CD4-positive, CD25-positive, alpha-beta regulatory T cell (primary cell): Measurements from ENCODE around the gene PPM1F. TPM values are rescaled to one million over a fixed set of nuclear protein-coding genes. Genes with fewer than 3 reads are reported as not detected.
"Not testable (repeated sequence)": the region's sequence is repeated elsewhere in the genome, so short reads cannot be mapped to it uniquely, and the experiment has no call there.

ENCODE experiments used
- ATAC-seq, 2 donors: fragments of 150-1000 bp; cut with Tn5 transposase; one replicate each; pipeline ENCODE4 v1.10.0; 2021; ENCODE audit warnings: low read depth in 2 of 2, moderate number of reproducible peaks in 2 of 2, moderate library complexity in 1 of 2
- DNase-seq, 3 donors: peaks; one replicate each; pipeline versions ENCODE4 v3.0.0 to v3.0.0-alpha.2; 2012 to 2022; ENCODE audit warnings: mixed read lengths in 1 of 3
- H3K27ac ChIP-seq: one replicate; pipeline ENCODE4 v1.7.0; 2013; ENCODE audit warnings: mild to moderate bottlenecking, low read length; ENCODE audit not compliant: insufficient read depth, poor library complexity, severe bottlenecking
- H3K27me3 ChIP-seq: one replicate; pipeline ENCODE4 v1.7.0; 2013; ENCODE audit warnings: low read length; ENCODE audit not compliant: control insufficient read depth, insufficient read depth
- H3K36me3 ChIP-seq: one replicate; pipeline ENCODE4 v1.7.0; 2013; ENCODE audit warnings: mild to moderate bottlenecking, low read length, moderate library complexity; ENCODE audit not compliant: control insufficient read depth, insufficient read depth
- H3K4me1 ChIP-seq: 2 replicates; pipeline ENCODE4 v1.7.0; 2013; ENCODE audit warnings: mild to moderate bottlenecking, low read length; ENCODE audit not compliant: insufficient read depth, control insufficient read depth, poor library complexity, severe bottlenecking
- H3K4me3 ChIP-seq: one replicate; pipeline ENCODE4 v1.7.0; 2013; ENCODE audit warnings: low read depth, mild to moderate bottlenecking, low read length, moderate library complexity
- H3K9me3 ChIP-seq, 2 experiments: 1 replicate in 1 of 2; 2 replicates in 1 of 2; pipeline ENCODE4 v1.7.0; 2013; ENCODE audit warnings: low read length in 2 of 2, mild to moderate bottlenecking in 1 of 2, moderate library complexity in 1 of 2; ENCODE audit not compliant: control insufficient read depth in 2 of 2
- H3K27ac Mint-ChIP-seq, 3 donors: one replicate each; pipeline ENCODE4 v1.8.0; 2020 to 2022; ENCODE audit warnings: mild to moderate bottlenecking in 3 of 3, mixed read lengths in 3 of 3, moderate library complexity in 2 of 3
- H3K27me3 Mint-ChIP-seq: one replicate; pipeline ENCODE4 v1.8.0; 2022; ENCODE audit warnings: mild to moderate bottlenecking, mixed read lengths
- H3K36me3 Mint-ChIP-seq: one replicate; pipeline ENCODE4 v1.8.0; 2020; ENCODE audit warnings: mixed read lengths
- H3K4me1 Mint-ChIP-seq, 4 donors: one replicate each; pipeline ENCODE4 v1.8.0; 2020 to 2022; ENCODE audit warnings: mixed read lengths in 4 of 4, mild to moderate bottlenecking in 1 of 4
- H3K4me3 Mint-ChIP-seq, 4 donors: one replicate each; pipeline ENCODE4 v1.8.0; 2020 to 2022; ENCODE audit warnings: mild to moderate bottlenecking in 4 of 4, mixed read lengths in 4 of 4, moderate library complexity in 3 of 4
- H3K9me3 Mint-ChIP-seq, 7 donors: one replicate each; pipeline ENCODE4 v1.8.0; 2020 to 2022; ENCODE audit warnings: mixed read lengths in 7 of 7, mild to moderate bottlenecking in 3 of 7, moderate library complexity in 2 of 7
- polyA plus RNA-seq, 4 donors: library from polyadenylated mRNA; unstranded; fragments of 300-500 nt; fragmentation: Illumina TruSeq; gene quantifications; one replicate each; pipeline ENCODE4 v1.2.3, GENCODE V29; 2021
- total RNA-seq: library from RNA; stranded (reverse); gene quantifications from one replicate; pipeline ENCODE4 v1.2.3, GENCODE V29; 2022

Gene PPM1F
- total and polyA plus RNA-seq, 5 donors from 2014 or later: 5.6 to 19.6 (median 7.1) TPM

GRCh38 chr22:21881841-21882753 is 70.6 kb downstream of the PPM1F start:
- Mint-ChIP-seq H3K36me3 (no peaks in the 10 kb centered on the region), H3K27me3 (no peaks in the 10 kb centered on the region), H3K4me3 (no peak overlapping the region), H3K27ac (no peak overlapping the region), H3K9me3 (no peaks in the 10 kb centered on the region), H3K4me1 (peaks cover 0 to 2% (median under 1%) of the 10 kb centered on the region in 4 donors)
- Histone ChIP-seq H3K27me3 (no peaks in the 10 kb centered on the region), H3K9me3 (no peaks in the 10 kb centered on the region), H3K27ac (no peak overlapping the region), H3K4me3 (no peak overlapping the region), H3K4me1 (peaks cover 2% of the 10 kb centered on the region), H3K36me3 (no peaks in the 10 kb centered on the region)
- DNase-seq (no peak), ATAC-seq (no peak)

GRCh38 chr22:21876486-21877176 is 76.0 kb downstream of the PPM1F start:
- Mint-ChIP-seq H3K36me3 (peaks cover 4% of the 10 kb centered on the region), H3K4me1 (peaks cover 9 to 20% (median 14%) of the 10 kb centered on the region in 4 donors), H3K27me3 (peaks cover 7% of the 10 kb centered on the region), H3K27ac (peak overlapping the region; percentile 14 to 87 (median 42)), H3K9me3 (no peaks in the 10 kb centered on the region), H3K4me3 (peak overlapping the region; percentile 12 to 69 (median 48))
- H3K36me3 ChIP-seq: no peaks in the 10 kb centered on the region
- ATAC-seq: peak; percentile 52 to 72
- H3K4me1 ChIP-seq: peaks cover 10% of the 10 kb centered on the region
- H3K27me3 ChIP-seq: no peaks in the 10 kb centered on the region
- peak overlapping the region; percentile 45 for H3K4me3 ChIP-seq
- peak in 2 of 3 donors; percentile 20 to 39 for DNase-seq
- no peaks in the 10 kb centered on the region for H3K9me3 ChIP-seq
- peak overlapping the region; percentile 61 for H3K27ac ChIP-seq

GRCh38 chr22:21874953-21875352 is 77.7 kb downstream of the PPM1F start:
- H3K36me3 ChIP-seq, H3K9me3 Mint-ChIP-seq, ATAC-seq, H3K27me3 Mint-ChIP-seq, H3K27ac ChIP-seq, H3K4me3 ChIP-seq, H3K9me3 ChIP-seq, H3K27me3 ChIP-seq, H3K4me3 Mint-ChIP-seq, H3K27ac Mint-ChIP-seq, H3K36me3 Mint-ChIP-seq, DNase-seq: not testable (repeated sequence)
- H3K4me1 ChIP-seq: peaks cover 10% of the 10 kb centered on the region
- peaks cover 9 to 25% (median 14%) of the 10 kb centered on the region in 4 donors for H3K4me1 Mint-ChIP-seq

- ATAC-seq (no peak), DNase-seq (no peak)
- no peak overlapping the region for H3K4me3 ChIP-seq
- H3K4me1 Mint-ChIP-seq: peaks cover 9 to 29% (median 17%) of the 10 kb centered on the region in 4 donors
- H3K27ac Mint-ChIP-seq: no peak overlapping the region
- H3K36me3 Mint-ChIP-seq: peaks cover 4% of the 10 kb centered on the region
- no peaks in the 10 kb centered on the region for H3K9me3 ChIP-seq
- H3K36me3 ChIP-seq: no peaks in the 10 kb centered on the region
- peaks cover 10% of the 10 kb centered on the region for H3K4me1 ChIP-seq
- H3K27me3 Mint-ChIP-seq: peaks cover 7% of the 10 kb centered on the region
- no peaks in the 10 kb centered on the region for H3K27me3 ChIP-seq
- no peak overlapping the region for H3K4me3 Mint-ChIP-seq
- no peaks in the 10 kb centered on the region for H3K9me3 Mint-ChIP-seq
- H3K27ac ChIP-seq: no peak overlapping the region
Measured at GRCh38 chr22:21873619-21874018, 79.0 kb downstream of the PPM1F start.

GRCh38 chr22:21872741-21873140 is 79.9 kb downstream of the PPM1F start:
- H3K27ac ChIP-seq, H3K27me3 ChIP-seq, H3K4me3 ChIP-seq, H3K36me3 ChIP-seq, H3K36me3 Mint-ChIP-seq, DNase-seq, H3K9me3 Mint-ChIP-seq, ATAC-seq, H3K9me3 ChIP-seq, H3K27me3 Mint-ChIP-seq: not testable (repeated sequence)
- peaks cover 16% of the 10 kb centered on the region for H3K4me1 ChIP-seq
- Mint-ChIP-seq H3K27ac (peak overlapping the region in 1 of 3 donors; percentile 51), H3K4me1 (peaks cover 14 to 37% (median 23%) of the 10 kb centered on the region in 4 donors), H3K4me3 (peak overlapping the region in 1 of 4 donors; percentile 61)

Other genes starting within 250 kb of the PPM1F start
- gene YPEL1, start 217.1 kb downstream of the PPM1F start, total RNA-seq: 8.9 TPM
- 10 to 100 TPM in 2 of 4 donors, 1 to 10 TPM in 2; 5.4 to 20.1 (median 11.3) TPM for gene YPEL1, start 217.1 kb downstream of the PPM1F start, polyA plus RNA-seq
- 88.0 TPM for gene MAPK1, start 85.2 kb downstream of the PPM1F start, total RNA-seq
- gene MAPK1, start 85.2 kb downstream of the PPM1F start, polyA plus RNA-seq: 10 to 100 TPM; 46.5 to 81.3 (median 64.7) TPM
- 56.7 TPM for gene TOP3B, start 29.9 kb upstream of the PPM1F start, total RNA-seq
- 10 to 100 TPM; 13.1 to 17.4 (median 14.3) TPM for gene TOP3B, start 29.9 kb upstream of the PPM1F start, polyA plus RNA-seq